H9 (cell line): ENCODE data around the gene SMARCAL1. TPM values are rescaled to one million over a fixed set of nuclear protein-coding genes. Genes with fewer than 3 reads are reported as not detected.

Experiments
- DNase-seq: peaks from one replicate; pipeline ENCODE4 v3.0.0-alpha.2; 2017
- H2AFZ ChIP-seq: one replicate; pipeline ENCODE4 v1.6.1; 2013; ENCODE audit warnings: mild to moderate bottlenecking, low read length, control low read depth, moderate library complexity
- H2AK5ac ChIP-seq: 2 replicates; pipeline ENCODE4 v1.6.1; 2013; ENCODE audit warnings: low read length, control low read depth, mixed read lengths; ENCODE audit not compliant: insufficient read length
- H2BK120ac ChIP-seq: one replicate; pipeline ENCODE4 v1.6.1; 2013; ENCODE audit warnings: low read depth, mild to moderate bottlenecking, low read length, control low read depth, inconsistent platforms; ENCODE audit not compliant: poor library complexity, severe bottlenecking
- H2BK12ac ChIP-seq: 2 replicates; pipeline ENCODE4 v1.6.1; 2013; ENCODE audit warnings: low read length, control low read depth, mixed read lengths, low read depth; ENCODE audit not compliant: insufficient read length
- H2BK15ac ChIP-seq: 2 replicates; pipeline ENCODE4 v1.6.1; 2013; ENCODE audit warnings: low read depth, low read length, control low read depth
- H2BK20ac ChIP-seq: one replicate; pipeline ENCODE4 v1.6.1; 2013; ENCODE audit warnings: low read depth, mild to moderate bottlenecking, low read length, control low read depth, inconsistent platforms; ENCODE audit not compliant: poor library complexity, severe bottlenecking
- H2BK5ac ChIP-seq: 2 replicates; pipeline ENCODE4 v1.6.1; 2013; ENCODE audit warnings: low read length, control low read depth, mixed read lengths; ENCODE audit not compliant: insufficient read length
- H3K14ac ChIP-seq: 2 replicates; pipeline ENCODE4 v1.6.1; 2013; ENCODE audit warnings: low read length, control low read depth; ENCODE audit not compliant: insufficient read depth
- H3K18ac ChIP-seq: 2 replicates; pipeline ENCODE4 v1.6.1; 2013; ENCODE audit warnings: low read depth, mild to moderate bottlenecking, mixed read lengths, low read length, control low read depth; ENCODE audit not compliant: insufficient read length
- H3K23ac ChIP-seq: 2 replicates; pipeline ENCODE4 v1.6.1; 2013; ENCODE audit warnings: low read length, control low read depth, mixed read lengths, low read depth; ENCODE audit not compliant: insufficient read length
- H3K23me2 ChIP-seq: 2 replicates; pipeline ENCODE4 v1.6.1; 2013; ENCODE audit warnings: low read depth, mild to moderate bottlenecking, mixed read lengths, low read length, control low read depth; ENCODE audit not compliant: insufficient read length, poor library complexity, severe bottlenecking
- H3K27ac ChIP-seq: 2 replicates; pipeline ENCODE4 v1.5.1; 2013; ENCODE audit warnings: low read length, control low read depth, mixed read lengths, low read depth; ENCODE audit not compliant: insufficient read length
- H3K27me3 ChIP-seq: 2 replicates; pipeline ENCODE4 v1.6.1; 2013; ENCODE audit warnings: low read length, control low read depth, inconsistent platforms; ENCODE audit not compliant: insufficient read depth
- H3K4ac ChIP-seq: 2 replicates; pipeline ENCODE4 v1.6.1; 2013; ENCODE audit warnings: low read depth, mild to moderate bottlenecking, control low read depth, inconsistent platforms, low read length, moderate library complexity
- H3K4me1 ChIP-seq: 2 replicates; pipeline ENCODE4 v1.6.1; 2013; ENCODE audit warnings: low read length, control low read depth, inconsistent platforms; ENCODE audit not compliant: insufficient read depth
- H3K4me2 ChIP-seq: 2 replicates; pipeline ENCODE4 v1.6.1; 2013; ENCODE audit warnings: low read length, control low read depth, mixed read lengths; ENCODE audit not compliant: insufficient read length, insufficient read depth
- H3K56ac ChIP-seq: 2 replicates; pipeline ENCODE4 v1.6.1; 2013; ENCODE audit warnings: low read depth, mild to moderate bottlenecking, mixed read lengths, low read length, control low read depth; ENCODE audit not compliant: insufficient read length
- H3K79me1 ChIP-seq: 2 replicates; pipeline ENCODE4 v1.6.1; 2013; ENCODE audit warnings: low read depth, mild to moderate bottlenecking, moderate library complexity, low read length, control low read depth, inconsistent platforms; ENCODE audit not compliant: insufficient read depth, poor library complexity, severe bottlenecking
- H3K79me2 ChIP-seq: 2 replicates; pipeline ENCODE4 v1.6.1; 2013; ENCODE audit warnings: low read length, control low read depth, inconsistent platforms; ENCODE audit not compliant: insufficient read depth
- H3K9ac ChIP-seq: 2 replicates; pipeline ENCODE4 v1.6.1; 2013; ENCODE audit warnings: low read length, control low read depth, mixed read lengths; ENCODE audit not compliant: insufficient read length; ENCODE audit errors: extremely low read depth
- H3K9me3 ChIP-seq: one replicate; pipeline ENCODE4 v1.6.1; 2013; ENCODE audit warnings: low read depth, low read length, inconsistent platforms; ENCODE audit not compliant: control insufficient read depth
- H3T11ph ChIP-seq: one replicate; pipeline ENCODE4 v1.6.1; 2013; ENCODE audit warnings: mild to moderate bottlenecking, low read length, control low read depth, inconsistent platforms
- H4K20me1 ChIP-seq: one replicate; pipeline ENCODE4 v1.6.1; 2013; ENCODE audit not compliant: control insufficient read depth, insufficient read length, insufficient read depth
- H4K5ac ChIP-seq: 2 replicates; pipeline ENCODE4 v1.6.1; 2013; ENCODE audit warnings: low read depth, mild to moderate bottlenecking, mixed read lengths, low read length, control low read depth; ENCODE audit not compliant: insufficient read length
- H4K8ac ChIP-seq: replicated peaks from 2 replicates; pipeline ENCODE4 v1.6.1; 2013; ENCODE audit warnings: low read length, control low read depth, mixed read lengths, low read depth; ENCODE audit not compliant: insufficient read length
- H4K91ac ChIP-seq: 2 replicates; pipeline ENCODE4 v1.6.1; 2013; ENCODE audit warnings: low read depth, mild to moderate bottlenecking, moderate library complexity, mixed read lengths, low read length, control low read depth; ENCODE audit not compliant: insufficient read length
- H3K27ac Mint-ChIP-seq, 3 experiments: 2 replicates in 2 of 3; 3 replicates in 1 of 3; pipeline ENCODE4 v1.8.0; 2020 to 2021; ENCODE audit warnings: mixed read lengths in 3 of 3, mild to moderate bottlenecking in 1 of 3, moderate library complexity in 1 of 3
- H3K27me3 Mint-ChIP-seq: 2 replicates; pipeline ENCODE4 v1.8.0; 2021; ENCODE audit warnings: low read depth, mild to moderate bottlenecking, moderate library complexity, mixed read lengths
- H3K36me3 Mint-ChIP-seq, 3 experiments: 2 replicates in 2 of 3; 3 replicates in 1 of 3; pipeline ENCODE4 v1.8.0; 2020 to 2021; ENCODE audit warnings: low read depth in 3 of 3, mixed read lengths in 3 of 3; ENCODE audit not compliant: insufficient read depth in 1 of 3
- H3K4me1 Mint-ChIP-seq, 2 experiments: 2 replicates each; pipeline ENCODE4 v1.8.0; 2020; ENCODE audit warnings: mixed read lengths in 2 of 2
- H3K4me3 Mint-ChIP-seq, 2 experiments: 2 replicates in 1 of 2; 3 replicates in 1 of 2; pipeline ENCODE4 v1.8.0; 2020 to 2021; ENCODE audit warnings: mild to moderate bottlenecking in 2 of 2, mixed read lengths in 2 of 2, moderate library complexity in 1 of 2
- H3K9me3 Mint-ChIP-seq, 2 experiments: 2 replicates in 1 of 2; 3 replicates in 1 of 2; pipeline ENCODE4 v1.8.0; 2020; ENCODE audit warnings: mild to moderate bottlenecking in 2 of 2, mixed read lengths in 2 of 2, moderate library complexity in 1 of 2
- WGBS: extraction: QIAGEN DNeasy Blood & Tissue Kit; methylation state at CpG from one replicate; pipeline ENCODE4 v1.1.7; 2013; ENCODE audit warnings: missing lambda C conversion rate, low lambda C conversion rate, mixed read lengths; ENCODE audit not compliant: insufficient read length; ENCODE audit errors: extremely low coverage; 5-methylcytosine and 5-hydroxymethylcytosine counted together
- total RNA-seq: library from RNA; stranded (reverse); gene quantifications from 2 replicates; pipeline ENCODE4 v1.2.1, GENCODE V29; 2021
- TF ChIP-seq, protein P1 (sequence below): fragments of 200-600 bp; sonication (generic); conservative IDR thresholded peaks from 3 replicates; pipeline ENCODE4 v1.8.0; 2021; ENCODE audit warnings: antibody characterized with exemption, mild to moderate bottlenecking

SMARCAL1 gene
- total RNA-seq, 1 experiment from 2014 or later: 16.5 TPM

DNA sequence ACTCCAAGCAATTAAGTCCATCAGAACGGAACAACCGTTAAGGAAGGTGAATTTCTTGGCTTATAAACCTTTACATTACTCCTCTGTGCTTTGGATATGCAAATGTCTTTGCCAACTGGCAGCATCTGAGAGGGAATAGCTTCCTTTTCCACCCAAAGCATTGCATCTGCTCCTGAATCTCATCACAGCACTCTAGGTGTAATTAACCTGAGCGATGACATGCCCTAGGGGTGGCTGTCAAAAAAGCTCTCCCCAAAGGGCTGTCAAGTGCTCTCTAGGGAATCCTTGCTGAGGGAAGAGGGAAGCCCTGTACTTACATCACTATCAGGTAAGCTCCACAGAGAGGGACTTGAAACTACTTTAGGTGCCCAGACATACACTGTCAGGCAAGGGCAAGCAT, 5.5 kb upstream of the SMARCAL1 start:
- Histone ChIP-seq H3K4me1 (no peaks in the 10 kb centered on the region), H3K4me2 (no peak overlapping the region), H2AFZ (no peak overlapping the region), H4K91ac (no peak overlapping the region), H4K5ac (no peak overlapping the region), H2BK15ac (no peak overlapping the region), H3K18ac (no peak overlapping the region), H4K20me1 (no peaks in the 10 kb centered on the region), H3K4ac (no peak overlapping the region), H2BK5ac (no peak overlapping the region), H3K79me2 (no peaks in the 10 kb centered on the region), H3K14ac (no peak overlapping the region), H3T11ph (no peak overlapping the region), H2BK120ac (no peak overlapping the region), H4K8ac (no peak overlapping the region), H2BK20ac (no peak overlapping the region), H2BK12ac (no peak overlapping the region), H3K9ac (no peak overlapping the region), H3K23ac (no peak overlapping the region), H2AK5ac (no peak overlapping the region), H3K27ac (no peak overlapping the region), H3K27me3 (no peaks in the 10 kb centered on the region), H3K56ac (no peak overlapping the region), H3K79me1 (no peaks in the 10 kb centered on the region), H3K23me2 (no peaks in the 10 kb centered on the region), H3K9me3 (no peaks in the 10 kb centered on the region)
- no peak for DNase-seq
- peaks cover 24 to 25% of the 10 kb centered on the region in 2 experiments for H3K4me1 Mint-ChIP-seq
- H3K27ac Mint-ChIP-seq: no peak overlapping the region
- no peaks in the 10 kb centered on the region for H3K9me3 Mint-ChIP-seq
- TF ChIP-seq, protein P1, sequence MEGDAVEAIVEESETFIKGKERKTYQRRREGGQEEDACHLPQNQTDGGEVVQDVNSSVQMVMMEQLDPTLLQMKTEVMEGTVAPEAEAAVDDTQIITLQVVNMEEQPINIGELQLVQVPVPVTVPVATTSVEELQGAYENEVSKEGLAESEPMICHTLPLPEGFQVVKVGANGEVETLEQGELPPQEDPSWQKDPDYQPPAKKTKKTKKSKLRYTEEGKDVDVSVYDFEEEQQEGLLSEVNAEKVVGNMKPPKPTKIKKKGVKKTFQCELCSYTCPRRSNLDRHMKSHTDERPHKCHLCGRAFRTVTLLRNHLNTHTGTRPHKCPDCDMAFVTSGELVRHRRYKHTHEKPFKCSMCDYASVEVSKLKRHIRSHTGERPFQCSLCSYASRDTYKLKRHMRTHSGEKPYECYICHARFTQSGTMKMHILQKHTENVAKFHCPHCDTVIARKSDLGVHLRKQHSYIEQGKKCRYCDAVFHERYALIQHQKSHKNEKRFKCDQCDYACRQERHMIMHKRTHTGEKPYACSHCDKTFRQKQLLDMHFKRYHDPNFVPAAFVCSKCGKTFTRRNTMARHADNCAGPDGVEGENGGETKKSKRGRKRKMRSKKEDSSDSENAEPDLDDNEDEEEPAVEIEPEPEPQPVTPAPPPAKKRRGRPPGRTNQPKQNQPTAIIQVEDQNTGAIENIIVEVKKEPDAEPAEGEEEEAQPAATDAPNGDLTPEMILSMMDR: no peak
- whole genome bisulfite sequencing: no CpG with 5 or more reads among the region's 3 CpGs
- H3K27me3 Mint-ChIP-seq: no peaks in the 10 kb centered on the region
- H3K4me3 Mint-ChIP-seq: no peak overlapping the region
- H3K36me3 Mint-ChIP-seq: no peaks in the 10 kb centered on the region
